RWPE1 (cell line): ENCODE results near the gene LMX1B.
"Not testable (repeated sequence)": the region's sequence is repeated elsewhere in the genome, so short reads cannot be mapped to it uniquely, and the experiment has no call there.

ENCODE experiments used
- CTCF ChIA-PET: fragments of 350-600 bp; sonication (Branson Sonifier 250); formaldehyde crosslinking; extraction: SDS; loops from one replicate; lab custom pipeline; 2021; lab: Yijun Ruan, JAX
- POLR2A ChIA-PET: fragments of 400-600 bp; formaldehyde crosslinking; extraction: SDS; loops from one replicate; lab custom pipeline; 2020; ENCODE audit warnings: antibody characterized with exemption; ENCODE audit not compliant: low non-redundant PET; lab: Yijun Ruan, JAX
- DNase-seq: peaks from one replicate; pipeline ENCODE4 v3.0.0; 2012; ENCODE audit warnings: low spot score
- H3K27ac ChIP-seq: fragments of 450-650 bp; 2 replicates; pipeline ENCODE4 v1.5.1; 2017
- CTCF ChIP-seq: fragments of 450-650 bp; conservative IDR thresholded peaks from 2 replicates; pipeline ENCODE4 v1.5.1; 2017; ENCODE audit warnings: low read depth, mild to moderate bottlenecking

LMX1B gene

GRCh38 chr9:126650404-126651341 lies 36.9 kb downstream of the LMX1B start:
- CTCF ChIA-PET: interaction anchor here (1.0 to 1.5 kb wide), 3 partner anchors 10 to 131 kb away, joined by 5 to 11 read pairs (median 5); no protein-coding TSS in a partner anchor
- POLR2A ChIA-PET: no interaction called here

GRCh38 chr9:126652140-126652582 lies 38.4 kb downstream of the LMX1B start:
- no peak for TF ChIP-seq CTCF
- DNase-seq: no peak
- ChIA-PET POLR2A (no interaction called here), CTCF (interaction anchor here (0.6 to 1.5 kb wide), 5 partner anchors 9 to 365 kb away, joined by 3 to 11 read pairs (median 7); no protein-coding TSS in a partner anchor)
- no peak overlapping the region for H3K27ac ChIP-seq

More at GRCh38 chr9:126650404-126651341, 36.9 kb downstream of the LMX1B start:
- TF ChIP-seq CTCF: no peak
- no peak for DNase-seq
- H3K27ac ChIP-seq: no peak overlapping the region

- no peak for TF ChIP-seq CTCF
- no peak for DNase-seq
- H3K27ac ChIP-seq: no peak overlapping the region
- ChIA-PET CTCF (interaction anchor here (1.2 kb wide), 1 partner anchor 35 kb away, joined by 4 read pairs; no protein-coding TSS in a partner anchor), POLR2A (no interaction called here)
Measured at GRCh38 chr9:126654124-126654523, 40.4 kb downstream of the LMX1B start.

- POLR2A ChIA-PET, DNase-seq, CTCF ChIA-PET, H3K27ac ChIP-seq: not testable (repeated sequence)
Measured at GRCh38 chr9:126656214-126656613, 42.5 kb downstream of the LMX1B start.

GRCh38 chr9:126658201-126658825 lies 44.6 kb downstream of the LMX1B start:
- no peak for DNase-seq
- TF ChIP-seq CTCF: no peak
- ChIA-PET POLR2A (no interaction called here), CTCF (no interaction called here)
- no peak overlapping the region for H3K27ac ChIP-seq

GRCh38 chr9:126658956-126659555 lies 45.3 kb downstream of the LMX1B start:
- no peak for TF ChIP-seq CTCF
- ChIA-PET POLR2A (no interaction called here), CTCF (no interaction called here)
- no peak overlapping the region for H3K27ac ChIP-seq
- no peak for DNase-seq
